KMS-11 (cell line): ENCODE measurements around the gene CCR6.

Experiments
- H2AFZ ChIP-seq: fragments of 200-600 bp; sonication (generic); 2 replicates; pipeline ENCODE4 v1.6.1; 2016; ENCODE audit warnings: antibody characterized with exemption, mixed run types, low read depth
- H3K27ac ChIP-seq: fragments of 200-600 bp; sonication (generic); 2 replicates; pipeline ENCODE4 v1.6.1; 2016; ENCODE audit warnings: mild to moderate bottlenecking, mixed run types
- H3K27me3 ChIP-seq: fragments of 200-600 bp; sonication (generic); 2 replicates; pipeline ENCODE4 v1.6.1; 2017; ENCODE audit warnings: mild to moderate bottlenecking, low read depth, mixed run types, moderate library complexity; ENCODE audit not compliant: insufficient read depth
- H3K36me3 ChIP-seq: fragments of 200-600 bp; sonication (generic); 2 replicates; pipeline ENCODE4 v1.6.1; 2017; ENCODE audit warnings: mild to moderate bottlenecking, mixed run types; ENCODE audit not compliant: insufficient read depth
- H3K4me1 ChIP-seq: fragments of 200-600 bp; sonication (generic); 2 replicates; pipeline ENCODE4 v1.6.1; 2016; ENCODE audit warnings: mild to moderate bottlenecking, low read depth, mixed run types; ENCODE audit not compliant: poor library complexity, severe bottlenecking
- H3K4me2 ChIP-seq: fragments of 200-600 bp; sonication (generic); 2 replicates; pipeline ENCODE4 v1.7.0; 2016; ENCODE audit warnings: mild to moderate bottlenecking, mixed run types
- H3K4me3 ChIP-seq: fragments of 200-600 bp; sonication (generic); IDR thresholded peaks from 2 replicates; pipeline ENCODE4 v1.6.1; 2017; ENCODE audit warnings: low read depth, low read length, mixed read lengths; ENCODE audit not compliant: insufficient read depth
- H3K79me2 ChIP-seq: fragments of 200-600 bp; sonication (generic); 2 replicates; pipeline ENCODE4 v1.6.1; 2016; ENCODE audit warnings: low read depth, mixed run types; ENCODE audit not compliant: insufficient read depth
- H3K9ac ChIP-seq: fragments of 200-600 bp; sonication (generic); 2 replicates; pipeline ENCODE4 v1.6.1; 2016; ENCODE audit warnings: mild to moderate bottlenecking, mixed run types
- H4K20me1 ChIP-seq: fragments of 200-600 bp; sonication (generic); 2 replicates; pipeline ENCODE4 v1.6.1; 2016; ENCODE audit warnings: mild to moderate bottlenecking, mixed run types; ENCODE audit not compliant: insufficient read depth
- CTCF ChIP-seq: fragments of 200-600 bp; sonication (generic); conservative IDR thresholded peaks from 2 replicates; pipeline ENCODE4 v1.6.1; 2017; ENCODE audit warnings: low read depth, mild to moderate bottlenecking, antibody characterized with exemption, low read length, moderate library complexity, mixed read lengths

The CCR6 gene

GRCh38 chr6:167113935-167114910, 8.7 kb upstream of the CCR6 start:
- no peak overlapping the region for H3K4me2 ChIP-seq
- no peak overlapping the region for H3K4me3 ChIP-seq
- no peaks in the 10 kb centered on the region for H3K79me2 ChIP-seq
- H3K36me3 ChIP-seq: no peaks in the 10 kb centered on the region
- no peak overlapping the region for H3K9ac ChIP-seq
- TF ChIP-seq CTCF: no peak
- no peaks in the 10 kb centered on the region for H3K4me1 ChIP-seq
- no peak overlapping the region for H2AFZ ChIP-seq
- H3K27ac ChIP-seq: no peak overlapping the region
- no peaks in the 10 kb centered on the region for H3K27me3 ChIP-seq
- no peaks in the 10 kb centered on the region for H4K20me1 ChIP-seq

- no peak overlapping the region for H3K4me2 ChIP-seq
Observed at GRCh38 chr6:167115054-167115453, 7.8 kb upstream of the CCR6 start.

GRCh38 chr6:167116109-167116837, 6.6 kb upstream of the CCR6 start:
- no peaks in the 10 kb centered on the region for H3K27me3 ChIP-seq
- no peak for TF ChIP-seq CTCF
- H3K4me3 ChIP-seq: no peak overlapping the region
- no peaks in the 10 kb centered on the region for H4K20me1 ChIP-seq
- no peaks in the 10 kb centered on the region for H3K4me1 ChIP-seq
- H3K36me3 ChIP-seq: no peaks in the 10 kb centered on the region
- no peak overlapping the region for H3K27ac ChIP-seq
- H3K9ac ChIP-seq: no peak overlapping the region
- no peak overlapping the region for H3K4me2 ChIP-seq
- no peaks in the 10 kb centered on the region for H3K79me2 ChIP-seq
- H2AFZ ChIP-seq: no peak overlapping the region

More at GRCh38 chr6:167115054-167115453, 7.8 kb upstream of the CCR6 start:
- H3K36me3 ChIP-seq: no peaks in the 10 kb centered on the region
- TF ChIP-seq CTCF: no peak
- no peaks in the 10 kb centered on the region for H4K20me1 ChIP-seq
- no peaks in the 10 kb centered on the region for H3K4me1 ChIP-seq
- no peaks in the 10 kb centered on the region for H3K79me2 ChIP-seq
- H3K4me3 ChIP-seq: no peak overlapping the region
- H3K27ac ChIP-seq: no peak overlapping the region
- H2AFZ ChIP-seq: no peak overlapping the region
- H3K9ac ChIP-seq: no peak overlapping the region
- no peaks in the 10 kb centered on the region for H3K27me3 ChIP-seq

GRCh38 chr6:167116838-167117228, 6.1 kb upstream of the CCR6 start:
- Histone ChIP-seq H3K27ac (no peak overlapping the region), H3K4me3 (no peak overlapping the region), H3K79me2 (no peaks in the 10 kb centered on the region), H3K9ac (no peak overlapping the region), H3K27me3 (no peaks in the 10 kb centered on the region), H4K20me1 (no peaks in the 10 kb centered on the region), H2AFZ (no peak overlapping the region), H3K4me2 (no peak overlapping the region), H3K36me3 (no peaks in the 10 kb centered on the region), H3K4me1 (no peaks in the 10 kb centered on the region)
- no peak for TF ChIP-seq CTCF
